ENCODE results near the gene ARAF.
"Not testable (repeated sequence)": the region's sequence is repeated elsewhere in the genome, so short reads cannot be mapped to it uniquely, and the experiment has no call there.

ARAF gene

DNA sequence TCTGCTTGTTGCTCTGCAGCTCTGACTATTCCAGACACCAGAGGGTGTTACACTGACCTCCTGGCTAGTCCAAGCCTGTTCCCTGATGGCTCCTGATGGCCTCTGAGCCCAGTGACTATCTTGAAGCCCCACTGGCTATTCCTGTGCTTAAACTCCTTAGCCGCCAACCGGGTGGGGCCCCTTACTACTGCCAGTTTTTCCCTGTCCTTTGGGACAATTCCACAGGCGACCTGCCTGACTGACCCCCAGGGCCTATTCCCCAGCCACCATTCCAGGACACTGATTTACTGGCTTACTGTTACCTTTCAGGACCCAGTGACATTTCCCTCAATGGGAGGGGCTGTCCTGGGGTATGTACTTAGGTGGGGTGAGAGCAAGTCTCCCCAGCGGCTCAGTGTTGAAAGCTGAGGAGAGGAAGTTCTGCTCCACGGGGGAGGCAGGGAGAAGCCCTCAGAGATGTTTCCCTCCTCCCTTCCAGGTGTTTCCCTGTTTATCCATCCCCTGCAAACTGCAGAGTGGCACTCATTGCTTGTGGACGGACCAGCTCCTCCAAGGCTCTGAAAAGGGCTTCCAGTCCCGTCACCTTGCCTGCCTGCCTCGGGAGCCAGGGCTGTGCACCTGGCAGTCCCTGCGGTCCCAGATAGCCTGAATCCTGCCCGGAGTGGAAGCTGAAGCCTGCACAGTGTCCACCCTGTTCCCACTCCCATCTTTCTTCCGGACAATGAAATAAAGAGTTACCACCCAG is 25.2 kb downstream of the ARAF start:
- no peak for DNase-seq

DNA sequence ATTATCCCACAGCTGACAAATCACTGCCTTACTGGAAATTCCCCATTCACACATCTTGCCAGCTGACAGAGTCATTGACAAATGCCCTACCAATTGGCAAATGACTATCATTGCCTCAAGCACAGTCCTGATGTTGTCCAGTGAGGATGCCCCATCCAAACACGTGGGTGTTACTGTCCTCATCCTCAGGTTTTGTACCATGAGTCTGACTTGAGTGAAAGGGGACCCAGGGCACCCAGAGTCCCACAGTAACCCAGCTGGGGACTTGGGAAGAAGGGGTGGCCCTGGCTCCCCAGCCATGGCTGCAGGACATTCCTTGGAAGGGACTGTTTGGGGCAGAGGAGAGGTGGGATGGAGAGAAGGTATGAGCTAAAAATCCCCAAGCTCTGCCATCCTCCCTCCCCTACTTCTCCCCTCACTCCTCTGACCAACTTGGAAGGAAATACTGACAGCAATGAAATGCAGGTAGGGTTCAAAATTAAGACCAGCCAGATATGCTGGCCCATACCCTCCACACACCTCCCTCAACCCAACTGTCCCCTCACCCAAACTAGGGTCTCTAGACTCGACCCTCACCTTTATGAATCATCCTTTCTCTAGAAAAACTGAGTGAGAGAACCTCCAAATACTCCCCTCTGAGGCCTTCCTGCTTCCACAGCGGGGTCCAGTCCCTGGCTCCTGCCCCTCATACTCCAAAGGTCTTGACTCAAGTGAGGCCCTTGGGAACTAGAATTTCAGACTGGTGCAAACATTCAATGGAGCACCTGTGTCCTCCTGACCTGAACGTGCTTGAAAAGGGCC is 26.3 kb downstream of the ARAF start:
- no peak for DNase-seq

DNA sequence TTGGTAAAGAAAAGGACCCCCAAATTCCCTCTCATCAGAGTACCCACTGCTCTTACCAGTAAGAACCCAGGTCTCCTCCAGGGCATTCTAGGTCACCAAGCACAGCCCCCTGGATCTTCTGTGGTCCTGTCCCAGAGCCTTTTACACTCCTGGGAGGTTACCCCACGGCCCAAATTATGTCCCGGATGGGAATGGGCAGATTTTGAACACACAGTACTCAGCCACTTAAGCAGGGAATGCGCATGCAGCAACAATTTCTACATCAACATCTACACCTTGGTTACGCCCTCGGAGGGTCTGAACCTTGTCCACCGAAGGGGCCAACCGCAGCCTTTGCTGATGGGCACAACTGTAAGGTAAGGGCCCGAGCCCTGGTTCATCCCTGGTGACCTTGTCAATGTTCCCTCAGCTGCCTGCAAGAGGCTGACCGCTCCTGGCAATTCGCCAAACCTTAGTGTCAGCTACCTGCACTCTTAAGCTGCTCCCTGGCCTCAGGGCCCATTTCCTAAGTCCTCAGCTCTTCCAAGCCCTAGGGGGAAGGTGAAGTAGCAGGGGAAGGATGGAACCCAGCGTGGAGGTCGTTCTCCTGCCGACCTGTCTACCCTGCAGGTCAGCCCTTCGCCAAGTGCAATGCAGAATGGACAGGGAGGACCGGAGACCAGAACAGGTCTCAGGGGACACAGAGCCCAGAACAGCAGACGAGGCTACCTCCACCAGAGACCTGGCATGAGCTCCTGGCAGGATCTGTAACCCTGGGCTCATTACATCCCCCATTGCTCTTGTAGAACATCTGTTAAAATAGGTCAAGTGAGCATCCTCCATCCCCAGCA is 27.1 kb downstream of the ARAF start:
- DNase-seq = no peak

DNA sequence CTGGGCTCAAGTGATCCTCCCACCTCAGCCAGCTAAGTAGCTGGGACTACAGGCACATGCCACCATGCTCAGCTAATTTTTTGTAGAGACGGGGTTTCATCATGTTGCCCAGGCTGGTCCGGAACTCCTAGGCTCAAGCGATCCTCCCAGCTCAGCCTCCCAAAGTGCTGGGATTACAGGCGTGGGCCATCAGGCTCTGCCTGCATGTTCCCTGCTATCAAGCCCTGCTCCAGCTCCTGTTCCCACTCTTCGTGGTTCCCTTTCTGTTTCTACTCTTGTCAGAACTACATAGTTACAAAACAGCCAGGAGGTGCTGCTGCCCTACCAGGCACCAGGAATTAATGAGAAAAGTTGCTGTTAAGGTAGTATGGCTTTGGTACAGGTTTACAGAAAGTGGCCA is 30.0 kb downstream of the ARAF start:
- no peak for DNase-seq

DNA sequence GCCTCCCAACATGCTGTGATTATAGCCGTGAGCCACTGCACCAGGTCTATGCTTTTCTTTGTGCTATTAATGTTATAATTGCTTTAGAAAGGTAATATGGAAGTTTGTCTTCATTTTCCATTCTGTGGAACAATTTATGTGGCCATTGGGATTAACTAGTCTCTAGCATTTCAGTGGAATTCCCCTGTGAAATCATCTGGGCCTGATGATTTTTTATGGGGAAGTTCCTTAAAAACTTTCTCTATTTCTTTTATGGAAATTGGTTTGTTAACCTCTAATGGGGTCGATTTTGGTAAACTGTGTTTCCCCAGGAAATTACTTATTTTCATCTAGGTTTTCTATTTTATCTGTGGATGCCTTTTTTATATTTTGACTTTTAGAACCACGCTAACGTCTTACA is 32.5 kb downstream of the ARAF start:
- no peak for DNase-seq

DNA sequence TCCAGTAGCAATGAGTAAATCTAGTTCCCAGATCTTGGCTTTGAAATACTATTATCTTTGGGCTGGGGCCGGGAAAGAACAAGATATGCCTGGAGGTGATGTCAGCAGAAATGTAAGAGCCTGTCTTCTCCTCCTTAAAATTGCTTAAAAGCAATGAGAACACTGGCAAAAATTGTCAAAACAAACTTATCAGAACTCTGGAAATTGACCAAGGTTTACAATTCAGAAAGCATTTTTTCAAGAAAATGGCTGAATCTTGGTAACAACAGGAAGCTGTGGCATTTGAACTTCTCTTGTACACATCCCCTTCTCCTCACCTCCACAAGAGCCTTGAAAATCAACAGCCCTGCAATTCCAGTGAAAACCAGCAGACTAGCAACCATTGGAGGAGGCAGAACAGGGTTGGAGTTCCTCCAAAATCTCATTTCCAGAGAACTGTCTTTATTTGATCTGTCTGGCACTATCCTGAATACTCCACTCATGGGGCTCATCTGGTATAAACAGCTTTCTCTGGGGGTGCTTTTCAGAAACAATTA is 34.8 kb downstream of the ARAF start:
- no peak for DNase-seq

DNA sequence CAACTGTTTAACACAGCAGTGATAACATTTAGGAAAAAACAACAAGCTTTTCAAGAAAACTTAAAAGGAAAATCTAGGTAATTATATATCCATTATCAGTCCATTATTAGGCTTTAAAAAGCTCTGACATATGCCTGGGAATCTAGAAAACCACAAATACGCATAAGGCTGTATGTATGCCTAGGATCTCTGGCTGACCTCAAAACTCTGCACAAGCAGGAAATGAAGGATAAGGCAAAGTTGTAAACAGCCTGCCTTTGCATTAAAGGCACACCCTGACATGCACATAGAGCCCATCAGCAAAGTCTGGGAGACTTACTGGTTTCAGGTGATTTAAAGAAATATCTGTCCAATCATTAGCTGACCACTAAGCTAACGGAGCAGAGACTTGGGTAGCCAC is 35.3 kb downstream of the ARAF start:
- DNase-seq = no peak

DNA sequence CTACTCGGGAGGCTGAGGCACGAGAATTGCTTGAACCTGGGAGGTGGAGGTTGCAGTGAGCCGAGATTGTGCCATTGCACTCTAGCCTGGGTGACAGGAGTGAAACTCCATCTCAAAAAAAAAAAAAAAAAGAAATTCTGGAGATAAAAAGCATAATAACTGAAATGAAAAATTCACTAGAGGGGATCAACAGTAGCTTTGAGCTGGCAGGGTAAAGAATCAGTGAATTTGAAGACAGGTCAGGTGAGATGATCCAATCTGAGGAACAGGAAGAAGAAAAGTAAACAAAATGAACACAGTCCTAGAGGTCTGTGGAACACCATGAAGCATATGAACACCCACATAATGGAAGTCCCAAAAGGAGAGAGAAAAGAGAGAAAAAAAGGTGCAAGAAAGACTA is 36.2 kb downstream of the ARAF start:
- no peak for DNase-seq

DNA sequence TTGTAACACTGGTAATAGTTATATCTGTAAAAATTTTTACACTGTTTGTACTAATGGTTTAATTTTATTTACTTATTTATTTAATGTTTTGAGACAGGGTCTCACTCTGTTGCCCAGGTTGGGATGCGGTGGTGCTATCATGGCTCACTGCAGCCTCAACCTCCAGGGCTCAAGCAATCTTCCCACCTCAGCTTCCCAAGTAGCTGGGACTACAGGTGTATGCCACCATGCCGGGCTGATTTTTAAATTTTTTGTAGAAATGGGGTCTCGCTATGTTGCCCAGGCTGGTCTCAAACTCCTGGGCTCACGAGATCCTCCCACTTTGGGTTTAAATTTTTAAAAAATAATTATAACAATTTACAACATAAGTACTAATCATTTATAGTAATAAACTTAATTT is 42.1 kb downstream of the ARAF start:
- DNase-seq = not testable (repeated sequence)

DNA sequence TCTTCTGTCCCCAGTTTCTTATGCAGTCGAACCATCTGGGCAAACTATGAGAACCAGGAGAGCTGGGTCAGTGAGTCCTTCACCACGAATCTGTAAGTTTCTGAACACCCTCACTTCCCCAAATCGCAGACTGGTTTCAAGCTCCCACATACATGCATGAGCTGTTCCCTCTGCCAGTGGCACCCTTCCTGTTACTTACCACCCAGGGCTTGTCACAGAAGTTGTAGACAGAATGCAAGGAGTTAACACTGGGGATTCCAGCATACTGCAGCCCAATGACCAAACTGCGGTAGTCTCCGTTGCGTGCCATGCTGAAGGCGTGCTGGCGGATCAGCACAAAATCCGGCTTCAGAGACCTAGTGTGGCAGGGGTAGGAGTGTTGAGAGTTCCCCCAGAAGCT is 44.0 kb downstream of the ARAF start:
- DNase-seq = no peak

DNA sequence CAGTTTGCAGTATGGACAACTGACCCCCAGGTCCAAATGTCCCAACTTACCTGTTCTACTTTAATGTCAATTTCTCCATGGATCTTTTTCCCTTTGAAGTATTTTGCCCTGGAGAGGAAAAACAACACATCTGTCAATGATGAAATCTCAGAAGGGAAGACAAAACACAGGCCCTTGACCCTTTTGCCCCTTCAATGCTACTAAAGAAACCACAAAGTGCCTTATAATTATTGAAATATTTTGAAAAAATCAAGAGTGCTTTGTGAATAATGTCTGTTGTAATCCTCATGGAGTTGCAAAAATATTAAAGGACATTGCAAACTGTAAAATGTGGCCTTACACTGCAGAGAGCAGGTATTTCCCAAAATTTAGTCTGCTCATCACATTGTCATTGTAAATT is 46.1 kb downstream of the ARAF start:
- no peak for DNase-seq

DNA sequence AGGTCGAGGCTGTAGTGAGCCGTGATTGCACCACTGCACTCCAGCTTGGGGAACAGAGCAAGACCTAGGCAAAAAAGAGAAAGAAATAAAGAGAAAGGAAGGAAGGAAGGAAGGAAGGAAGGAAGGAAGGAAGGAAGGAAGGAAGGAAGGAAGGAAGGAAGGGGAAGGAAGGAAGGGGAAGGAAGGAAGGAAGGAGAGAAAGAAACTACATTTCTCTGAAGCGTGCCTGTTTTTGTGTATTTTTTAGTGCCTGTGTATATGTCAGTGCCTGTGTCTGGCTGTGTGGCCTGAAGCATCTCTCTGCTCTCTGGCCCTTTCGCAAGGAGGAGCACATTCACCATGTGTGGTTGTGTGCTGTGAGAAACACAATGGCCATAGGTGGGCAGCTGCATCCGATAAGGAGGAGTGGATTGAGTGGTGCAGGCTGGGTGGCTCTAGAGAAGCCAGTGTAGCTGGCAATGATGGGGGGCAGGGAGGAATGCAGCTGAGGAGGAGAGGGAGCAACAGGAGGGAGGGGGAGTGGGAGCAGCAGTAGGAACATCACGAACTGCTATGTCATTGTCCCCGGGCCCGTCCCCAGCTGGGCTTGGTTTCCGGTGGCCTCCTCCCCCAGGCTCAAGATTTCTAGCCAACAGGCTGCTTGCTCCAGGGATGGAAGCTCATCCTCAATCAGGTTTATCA is 47.3 kb downstream of the ARAF start:
- DNase-seq = no peak

DNA sequence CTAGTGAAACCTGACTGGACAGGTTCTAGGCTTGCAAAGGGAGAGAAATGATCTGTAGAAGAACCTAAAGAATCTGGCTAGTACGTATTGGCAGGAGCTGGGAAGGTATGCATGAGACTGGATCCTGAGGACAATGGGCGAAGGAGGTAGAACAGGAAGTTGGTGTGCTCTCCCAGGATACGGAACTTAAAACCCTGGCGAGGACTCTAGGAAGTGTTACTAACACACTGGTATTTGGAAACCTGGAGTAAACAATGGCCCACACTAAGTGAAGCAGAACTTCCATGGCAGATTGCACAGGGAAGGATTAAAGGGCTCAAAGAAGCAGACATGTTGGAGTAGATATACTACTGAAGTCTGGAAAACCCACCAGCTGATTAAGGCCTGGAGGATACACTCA is 49.5 kb downstream of the ARAF start:
- DNase-seq = no peak

DNA sequence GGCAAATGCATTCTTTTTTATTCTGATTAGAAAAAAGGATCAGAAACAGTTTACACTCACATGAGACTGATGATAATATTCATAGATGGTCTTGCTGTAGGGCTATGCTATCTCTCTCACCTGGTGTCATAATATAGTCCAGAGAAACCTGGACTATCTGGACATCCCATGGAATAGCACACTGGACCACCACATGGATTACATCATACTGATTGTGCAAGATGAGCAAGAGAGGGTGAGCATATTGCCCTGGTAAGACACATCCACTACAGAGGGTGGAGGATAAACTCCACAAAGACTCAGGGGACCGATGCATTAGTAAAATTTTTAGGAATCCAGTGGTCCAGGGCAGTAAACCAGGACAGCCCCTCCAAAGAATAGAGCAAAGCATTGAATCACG is 50.5 kb downstream of the ARAF start:
- no peak for DNase-seq

DNA sequence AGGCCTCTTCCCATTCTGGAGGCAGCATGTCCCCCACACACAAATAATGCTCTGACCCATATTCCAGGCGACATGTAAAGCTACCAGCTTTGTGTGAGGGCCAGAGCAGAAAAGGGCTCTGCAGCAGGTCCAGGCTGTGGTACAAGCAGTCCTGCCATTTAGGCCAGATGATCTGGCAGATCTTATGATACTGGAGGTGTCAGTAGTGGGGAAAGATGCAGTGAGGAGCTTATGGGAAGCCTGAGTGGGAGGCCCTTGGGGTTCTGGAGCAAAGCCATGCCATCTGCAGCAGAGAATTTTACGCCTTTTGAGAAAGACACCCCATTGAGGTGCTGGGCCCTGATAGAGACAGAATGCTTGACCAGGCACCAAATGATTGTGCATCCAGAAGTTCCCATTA is 50.9 kb downstream of the ARAF start:
- DNase-seq = no peak

DNA sequence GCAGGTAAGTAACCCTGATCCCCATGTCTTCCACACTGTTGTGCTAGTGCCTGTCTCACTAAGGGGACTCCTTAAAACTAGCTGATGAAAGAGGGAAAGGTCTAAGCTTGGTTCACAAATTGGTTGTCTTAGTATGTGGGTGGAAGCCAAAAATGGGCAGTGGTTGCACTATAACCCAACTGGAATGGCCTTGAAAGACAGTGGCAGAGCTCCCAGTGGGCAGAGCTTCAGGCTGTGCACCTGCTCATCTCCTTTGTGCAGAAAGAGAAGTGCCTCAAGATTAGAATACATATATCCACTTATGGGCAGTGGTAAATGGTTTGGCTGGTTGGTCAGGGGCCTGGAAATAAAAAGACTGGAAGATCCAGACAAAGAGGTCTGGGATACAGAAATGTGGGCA is 51.4 kb downstream of the ARAF start:
- no peak for DNase-seq

DNA sequence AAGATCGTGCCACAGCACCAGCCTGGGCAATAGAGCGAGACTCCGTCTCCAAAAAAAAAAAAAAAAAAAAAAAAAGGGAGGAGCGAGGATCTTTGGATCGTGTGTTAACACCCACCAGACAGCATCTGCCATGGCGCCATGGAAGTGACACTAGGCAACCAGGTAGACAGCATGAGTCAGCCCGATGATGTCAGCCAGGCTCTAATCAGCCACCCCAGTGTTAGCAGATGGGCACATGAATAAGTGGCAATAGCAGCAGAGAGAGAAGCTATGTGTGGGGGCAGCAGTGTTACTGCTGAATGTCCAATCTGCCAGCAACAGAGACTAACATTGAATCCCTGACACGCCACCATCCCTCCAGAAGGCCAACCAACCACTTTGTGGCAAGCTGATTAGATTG is 52.1 kb downstream of the ARAF start:
- no peak for DNase-seq

DNA sequence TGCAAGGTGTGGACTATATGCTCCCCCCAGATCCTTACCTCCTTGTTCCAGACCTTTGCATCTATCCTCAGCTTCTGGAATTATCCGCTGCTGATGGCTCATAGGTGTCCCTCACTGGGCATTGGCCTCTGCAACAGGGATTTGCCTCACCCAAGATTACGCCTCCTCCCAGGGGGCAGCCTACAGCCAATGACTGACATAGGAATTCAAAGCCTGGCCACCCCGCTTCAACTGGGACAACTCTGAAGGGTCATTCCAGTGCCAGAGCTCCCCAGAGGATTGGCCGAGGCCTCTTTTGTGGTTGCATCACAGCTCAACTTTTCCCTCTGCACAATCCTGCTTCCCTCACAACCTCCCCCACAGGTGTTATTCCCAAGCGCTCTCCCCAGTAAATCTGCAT is 53.6 kb downstream of the ARAF start:
- no peak for DNase-seq

DNA sequence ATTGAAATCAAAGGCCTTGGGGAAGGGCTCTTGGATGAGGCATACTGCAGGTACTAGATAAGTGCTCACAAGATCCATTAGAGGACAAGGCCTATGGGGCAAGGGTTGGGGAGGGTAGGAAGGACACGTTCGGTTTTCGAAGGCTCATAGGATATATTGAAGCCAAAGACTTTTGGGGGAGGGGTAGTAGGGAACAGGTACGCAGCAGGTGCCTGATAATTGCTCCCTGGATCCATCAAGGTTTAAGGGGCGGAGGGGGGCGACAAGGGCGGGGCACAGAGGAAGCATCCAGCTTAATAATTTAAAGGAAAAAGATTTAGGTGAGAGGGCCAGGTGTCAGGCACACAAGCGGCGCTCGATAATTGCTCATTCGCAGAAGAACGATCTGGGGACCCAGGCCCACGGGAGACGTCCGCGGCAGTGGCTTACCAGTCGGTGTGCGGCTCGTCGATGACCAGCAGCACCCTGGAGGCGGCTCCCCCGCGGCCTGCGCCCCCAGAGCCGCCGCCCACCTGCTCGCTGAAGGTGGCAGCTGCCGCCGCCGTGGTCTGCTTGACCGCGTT is 58.0 kb downstream of the ARAF start:
- DNase-seq = no peak

DNA sequence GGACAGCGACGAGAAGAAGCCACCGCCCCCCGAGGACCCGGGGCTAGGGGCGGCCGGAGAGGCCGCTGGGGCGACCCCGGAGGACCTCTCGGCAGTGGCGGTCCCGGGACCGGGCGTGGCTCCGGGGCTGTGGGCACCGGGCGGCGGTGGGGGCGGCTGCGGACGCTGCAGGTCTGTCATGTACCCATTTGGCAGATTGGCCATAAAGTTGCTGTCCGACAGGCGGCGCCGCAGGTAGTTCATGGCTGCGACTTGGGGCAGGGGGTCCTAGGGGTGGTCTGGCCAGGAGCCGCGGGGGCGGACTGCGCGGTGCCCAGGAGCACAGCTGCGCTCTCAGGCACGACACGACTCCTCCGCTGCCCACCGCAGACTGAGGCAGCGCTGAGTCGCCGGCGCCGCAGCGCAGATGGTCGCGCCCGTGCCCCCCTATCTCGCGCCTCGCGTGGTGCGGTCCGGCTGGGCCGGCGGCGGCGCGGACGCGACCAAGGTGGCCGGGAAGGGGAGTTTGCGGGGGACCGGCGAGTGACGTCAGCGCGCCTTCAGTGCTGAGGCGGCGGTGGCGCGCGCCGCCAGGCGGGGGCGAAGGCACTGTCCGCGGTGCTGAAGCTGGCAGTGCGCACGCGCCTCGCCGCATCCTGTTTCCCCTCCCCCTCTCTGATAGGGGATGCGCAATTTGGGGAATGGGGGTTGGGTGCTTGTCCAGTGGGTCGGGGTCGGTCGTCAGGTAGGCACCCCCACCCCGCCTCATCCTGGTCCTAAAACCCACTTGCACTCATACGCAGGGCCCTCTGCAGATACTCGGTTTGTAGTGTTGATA is 58.7 kb downstream of the ARAF start, which contains the start of gene SYN1:
TSS of gene SYN1 (minus strand) at position 372 of the 817 bp plus-strand sequence. CDS start at position 243, 129 bp downstream.
- DNase-seq = peak; percentile 74 to 80

DNA sequence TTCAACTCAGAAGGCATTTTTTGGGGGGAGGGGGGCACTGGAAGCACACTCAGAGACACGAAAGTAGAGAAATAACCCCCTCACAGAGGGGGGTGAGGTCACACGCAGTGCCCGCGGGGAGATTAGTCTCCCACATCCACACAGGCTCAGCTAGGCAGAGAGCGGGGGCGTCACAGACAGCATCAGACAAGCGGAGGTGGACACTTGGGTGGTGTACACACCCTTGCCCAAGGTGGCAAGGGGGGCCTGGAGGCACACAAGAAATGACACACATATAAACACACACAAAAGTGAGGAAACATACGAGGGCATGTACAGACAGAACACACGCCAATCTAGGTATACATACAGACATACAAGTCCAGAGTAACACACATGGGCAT is 59.3 kb downstream of the ARAF start:
- no peak for DNase-seq

All from activated CD4-positive, alpha-beta T cell treated with anti-CD3 and anti-CD28 coated beads for 4 hours (primary cell).